H9 (cell line): ENCODE data around the gene NPAS3. TPM values are rescaled to one million over a fixed set of nuclear protein-coding genes. Genes with fewer than 3 reads are reported as not detected.

Experiments
- DNase-seq: peaks from one replicate; pipeline ENCODE4 v3.0.0-alpha.2; 2017
- H2AFZ ChIP-seq: one replicate; pipeline ENCODE4 v1.6.1; 2013; ENCODE audit warnings: mild to moderate bottlenecking, low read length, control low read depth, moderate library complexity
- H2AK5ac ChIP-seq: 2 replicates; pipeline ENCODE4 v1.6.1; 2013; ENCODE audit warnings: low read length, control low read depth, mixed read lengths; ENCODE audit not compliant: insufficient read length
- H2BK120ac ChIP-seq: one replicate; pipeline ENCODE4 v1.6.1; 2013; ENCODE audit warnings: low read depth, mild to moderate bottlenecking, low read length, control low read depth, inconsistent platforms; ENCODE audit not compliant: poor library complexity, severe bottlenecking
- H2BK12ac ChIP-seq: 2 replicates; pipeline ENCODE4 v1.6.1; 2013; ENCODE audit warnings: low read length, control low read depth, mixed read lengths, low read depth; ENCODE audit not compliant: insufficient read length
- H2BK15ac ChIP-seq: 2 replicates; pipeline ENCODE4 v1.6.1; 2013; ENCODE audit warnings: low read depth, low read length, control low read depth
- H2BK20ac ChIP-seq: one replicate; pipeline ENCODE4 v1.6.1; 2013; ENCODE audit warnings: low read depth, mild to moderate bottlenecking, low read length, control low read depth, inconsistent platforms; ENCODE audit not compliant: poor library complexity, severe bottlenecking
- H2BK5ac ChIP-seq: 2 replicates; pipeline ENCODE4 v1.6.1; 2013; ENCODE audit warnings: low read length, control low read depth, mixed read lengths; ENCODE audit not compliant: insufficient read length
- H3K14ac ChIP-seq: 2 replicates; pipeline ENCODE4 v1.6.1; 2013; ENCODE audit warnings: low read length, control low read depth; ENCODE audit not compliant: insufficient read depth
- H3K18ac ChIP-seq: 2 replicates; pipeline ENCODE4 v1.6.1; 2013; ENCODE audit warnings: low read depth, mild to moderate bottlenecking, mixed read lengths, low read length, control low read depth; ENCODE audit not compliant: insufficient read length
- H3K23ac ChIP-seq: 2 replicates; pipeline ENCODE4 v1.6.1; 2013; ENCODE audit warnings: low read length, control low read depth, mixed read lengths, low read depth; ENCODE audit not compliant: insufficient read length
- H3K23me2 ChIP-seq: 2 replicates; pipeline ENCODE4 v1.6.1; 2013; ENCODE audit warnings: low read depth, mild to moderate bottlenecking, mixed read lengths, low read length, control low read depth; ENCODE audit not compliant: insufficient read length, poor library complexity, severe bottlenecking
- H3K27ac ChIP-seq: 2 replicates; pipeline ENCODE4 v1.5.1; 2013; ENCODE audit warnings: low read length, control low read depth, mixed read lengths, low read depth; ENCODE audit not compliant: insufficient read length
- H3K27me3 ChIP-seq: 2 replicates; pipeline ENCODE4 v1.6.1; 2013; ENCODE audit warnings: low read length, control low read depth, inconsistent platforms; ENCODE audit not compliant: insufficient read depth
- H3K4ac ChIP-seq: 2 replicates; pipeline ENCODE4 v1.6.1; 2013; ENCODE audit warnings: low read depth, mild to moderate bottlenecking, control low read depth, inconsistent platforms, low read length, moderate library complexity
- H3K4me1 ChIP-seq: 2 replicates; pipeline ENCODE4 v1.6.1; 2013; ENCODE audit warnings: low read length, control low read depth, inconsistent platforms; ENCODE audit not compliant: insufficient read depth
- H3K4me2 ChIP-seq: 2 replicates; pipeline ENCODE4 v1.6.1; 2013; ENCODE audit warnings: low read length, control low read depth, mixed read lengths; ENCODE audit not compliant: insufficient read length, insufficient read depth
- H3K56ac ChIP-seq: 2 replicates; pipeline ENCODE4 v1.6.1; 2013; ENCODE audit warnings: low read depth, mild to moderate bottlenecking, mixed read lengths, low read length, control low read depth; ENCODE audit not compliant: insufficient read length
- H3K79me1 ChIP-seq: 2 replicates; pipeline ENCODE4 v1.6.1; 2013; ENCODE audit warnings: low read depth, mild to moderate bottlenecking, moderate library complexity, low read length, control low read depth, inconsistent platforms; ENCODE audit not compliant: insufficient read depth, poor library complexity, severe bottlenecking
- H3K79me2 ChIP-seq: 2 replicates; pipeline ENCODE4 v1.6.1; 2013; ENCODE audit warnings: low read length, control low read depth, inconsistent platforms; ENCODE audit not compliant: insufficient read depth
- H3K9ac ChIP-seq: 2 replicates; pipeline ENCODE4 v1.6.1; 2013; ENCODE audit warnings: low read length, control low read depth, mixed read lengths; ENCODE audit not compliant: insufficient read length; ENCODE audit errors: extremely low read depth
- H3K9me3 ChIP-seq: one replicate; pipeline ENCODE4 v1.6.1; 2013; ENCODE audit warnings: low read depth, low read length, inconsistent platforms; ENCODE audit not compliant: control insufficient read depth
- H3T11ph ChIP-seq: one replicate; pipeline ENCODE4 v1.6.1; 2013; ENCODE audit warnings: mild to moderate bottlenecking, low read length, control low read depth, inconsistent platforms
- H4K20me1 ChIP-seq: one replicate; pipeline ENCODE4 v1.6.1; 2013; ENCODE audit not compliant: control insufficient read depth, insufficient read length, insufficient read depth
- H4K5ac ChIP-seq: 2 replicates; pipeline ENCODE4 v1.6.1; 2013; ENCODE audit warnings: low read depth, mild to moderate bottlenecking, mixed read lengths, low read length, control low read depth; ENCODE audit not compliant: insufficient read length
- H4K8ac ChIP-seq: replicated peaks from 2 replicates; pipeline ENCODE4 v1.6.1; 2013; ENCODE audit warnings: low read length, control low read depth, mixed read lengths, low read depth; ENCODE audit not compliant: insufficient read length
- H4K91ac ChIP-seq: 2 replicates; pipeline ENCODE4 v1.6.1; 2013; ENCODE audit warnings: low read depth, mild to moderate bottlenecking, moderate library complexity, mixed read lengths, low read length, control low read depth; ENCODE audit not compliant: insufficient read length
- H3K27ac Mint-ChIP-seq, 3 experiments: 2 replicates in 2 of 3; 3 replicates in 1 of 3; pipeline ENCODE4 v1.8.0; 2020 to 2021; ENCODE audit warnings: mixed read lengths in 3 of 3, mild to moderate bottlenecking in 1 of 3, moderate library complexity in 1 of 3
- H3K27me3 Mint-ChIP-seq: 2 replicates; pipeline ENCODE4 v1.8.0; 2021; ENCODE audit warnings: low read depth, mild to moderate bottlenecking, moderate library complexity, mixed read lengths
- H3K36me3 Mint-ChIP-seq, 3 experiments: 2 replicates in 2 of 3; 3 replicates in 1 of 3; pipeline ENCODE4 v1.8.0; 2020 to 2021; ENCODE audit warnings: low read depth in 3 of 3, mixed read lengths in 3 of 3; ENCODE audit not compliant: insufficient read depth in 1 of 3
- H3K4me1 Mint-ChIP-seq, 2 experiments: 2 replicates each; pipeline ENCODE4 v1.8.0; 2020; ENCODE audit warnings: mixed read lengths in 2 of 2
- H3K4me3 Mint-ChIP-seq, 2 experiments: 2 replicates in 1 of 2; 3 replicates in 1 of 2; pipeline ENCODE4 v1.8.0; 2020 to 2021; ENCODE audit warnings: mild to moderate bottlenecking in 2 of 2, mixed read lengths in 2 of 2, moderate library complexity in 1 of 2
- H3K9me3 Mint-ChIP-seq, 2 experiments: 2 replicates in 1 of 2; 3 replicates in 1 of 2; pipeline ENCODE4 v1.8.0; 2020; ENCODE audit warnings: mild to moderate bottlenecking in 2 of 2, mixed read lengths in 2 of 2, moderate library complexity in 1 of 2
- CTCF ChIP-seq: fragments of 200-600 bp; sonication (generic); conservative IDR thresholded peaks from 3 replicates; pipeline ENCODE4 v1.8.0; 2021; ENCODE audit warnings: antibody characterized with exemption, mild to moderate bottlenecking
- WGBS: extraction: QIAGEN DNeasy Blood & Tissue Kit; methylation state at CpG from one replicate; pipeline ENCODE4 v1.1.7; 2013; ENCODE audit warnings: missing lambda C conversion rate, low lambda C conversion rate, mixed read lengths; ENCODE audit not compliant: insufficient read length; ENCODE audit errors: extremely low coverage; 5-methylcytosine and 5-hydroxymethylcytosine counted together
- total RNA-seq: library from RNA; stranded (reverse); gene quantifications from 2 replicates; pipeline ENCODE4 v1.2.1, GENCODE V29; 2021

Gene NPAS3
- total RNA-seq, 1 experiment from 2014 or later: 0.17 TPM

- no peak overlapping the region for H2BK12ac ChIP-seq
- Mint-ChIP-seq H3K27ac (no peak overlapping the region), H3K4me1 (no peaks in the 10 kb centered on the region; a peak in 1 of 4 replicates), H3K36me3 (peaks cover 0 to 1% (median 0%) of the 10 kb centered on the region in 3 experiments; a peak in 2 of 7 replicates), H3K27me3 (no peaks in the 10 kb centered on the region), H3K4me3 (no peak overlapping the region), H3K9me3 (peaks cover 0 to 2% of the 10 kb centered on the region in 2 experiments; a peak in 1 of 5 replicates)
- no peak overlapping the region for H2BK120ac ChIP-seq
- no CpG with 5 or more reads among the region's 2 CpGs for WGBS
- H4K8ac ChIP-seq: no peak overlapping the region
- H3K23me2 ChIP-seq: no peaks in the 10 kb centered on the region
- no peak overlapping the region for H3K23ac ChIP-seq
- no peak for TF ChIP-seq CTCF
- H2AK5ac ChIP-seq: no peak overlapping the region
- H3K9me3 ChIP-seq: no peaks in the 10 kb centered on the region
- no peak overlapping the region for H3K14ac ChIP-seq
- no peak overlapping the region for H3K4ac ChIP-seq
- no peak overlapping the region for H3K9ac ChIP-seq
- H3K4me2 ChIP-seq: no peak overlapping the region
- no peaks in the 10 kb centered on the region for H4K20me1 ChIP-seq
- no peaks in the 10 kb centered on the region for H3K4me1 ChIP-seq
- H3K79me2 ChIP-seq: no peaks in the 10 kb centered on the region
- no peak overlapping the region for H3T11ph ChIP-seq
- no peak overlapping the region for H3K18ac ChIP-seq
- H4K5ac ChIP-seq: no peak overlapping the region
- H2BK5ac ChIP-seq: no peak overlapping the region
- no peaks in the 10 kb centered on the region for H3K27me3 ChIP-seq
- H2BK20ac ChIP-seq: no peak overlapping the region
- H3K27ac ChIP-seq: no peak overlapping the region
- no peak for DNase-seq
- no peaks in the 10 kb centered on the region for H3K79me1 ChIP-seq
- no peak overlapping the region for H3K56ac ChIP-seq
- H2AFZ ChIP-seq: no peak overlapping the region
- H2BK15ac ChIP-seq: no peak overlapping the region
- H4K91ac ChIP-seq: no peak overlapping the region
Measured at GRCh38 chr14:33375196-33375595, 436.5 kb downstream of the NPAS3 start.
